GM12891 (cell line): Measurements from ENCODE around the gene CCDC69.

ENCODE experiments used
- PAX5 ChIP-seq: IDR thresholded peaks from 2 replicates; pipeline ENCODE4 v1.6.1; 2011; ENCODE audit warnings: low read length, moderate library complexity, mild to moderate bottlenecking; ENCODE audit not compliant: insufficient read depth, severe bottlenecking
- POLR2A ChIP-seq: IDR thresholded peaks from 2 replicates; pipeline ENCODE4 v1.6.1; 2011; ENCODE audit warnings: low read depth, low read length, control low read depth
- POLR2AphosphoS5 ChIP-seq: IDR thresholded peaks from 2 replicates; pipeline ENCODE4 v1.6.1; 2011; ENCODE audit warnings: low read depth, low read length, control low read depth
- SPI1 ChIP-seq: IDR thresholded peaks from 2 replicates; pipeline ENCODE4 v1.6.1; 2011; ENCODE audit warnings: low read depth, low read length, control low read depth
- TAF1 ChIP-seq: IDR thresholded peaks from 2 replicates; pipeline ENCODE4 v1.6.1; 2011; ENCODE audit warnings: low read depth, low read length, control low read depth

GRCh38 chr5:151215546-151215880, 8.4 kb downstream of the CCDC69 start:
- TF ChIP-seq POLR2AphosphoS5 = no peak
- no peak for TF ChIP-seq TAF1
- TF ChIP-seq POLR2A = no peak
- TF ChIP-seq SPI1 = no peak
- TF ChIP-seq PAX5 = no peak
